ENCODE results near the gene VAMP7.
"Not testable (repeated sequence)": the region's sequence is repeated elsewhere in the genome, so short reads cannot be mapped to it uniquely, and the experiment has no call there.

VAMP7 gene

GRCh38 chrX:155986995-155987394, 105.8 kb downstream of the VAMP7 start:
- in situ Hi-C loops (cut with MboI; ENCODE audit: low sequenced_read_pairs), result not testable (repeated sequence)

- in situ Hi-C loops (cut with MboI; ENCODE audit: low sequenced_read_pairs), result no loop called here
Observed at GRCh38 chrX:155988859-155989258, 107.7 kb downstream of the VAMP7 start.

Data from HL-60/S4 (cell line).